GM21723 (cell line): ENCODE results near the gene MAPK8.

ENCODE experiments used
- ATAC-seq: cut with Tn5 transposase; IDR thresholded peaks from one replicate; pipeline ENCODE4 v1.9.1; 2021; ENCODE audit warnings: mild to moderate bottlenecking, moderate library complexity; ENCODE audit not compliant: unreplicated experiment

MAPK8 gene

DNA sequence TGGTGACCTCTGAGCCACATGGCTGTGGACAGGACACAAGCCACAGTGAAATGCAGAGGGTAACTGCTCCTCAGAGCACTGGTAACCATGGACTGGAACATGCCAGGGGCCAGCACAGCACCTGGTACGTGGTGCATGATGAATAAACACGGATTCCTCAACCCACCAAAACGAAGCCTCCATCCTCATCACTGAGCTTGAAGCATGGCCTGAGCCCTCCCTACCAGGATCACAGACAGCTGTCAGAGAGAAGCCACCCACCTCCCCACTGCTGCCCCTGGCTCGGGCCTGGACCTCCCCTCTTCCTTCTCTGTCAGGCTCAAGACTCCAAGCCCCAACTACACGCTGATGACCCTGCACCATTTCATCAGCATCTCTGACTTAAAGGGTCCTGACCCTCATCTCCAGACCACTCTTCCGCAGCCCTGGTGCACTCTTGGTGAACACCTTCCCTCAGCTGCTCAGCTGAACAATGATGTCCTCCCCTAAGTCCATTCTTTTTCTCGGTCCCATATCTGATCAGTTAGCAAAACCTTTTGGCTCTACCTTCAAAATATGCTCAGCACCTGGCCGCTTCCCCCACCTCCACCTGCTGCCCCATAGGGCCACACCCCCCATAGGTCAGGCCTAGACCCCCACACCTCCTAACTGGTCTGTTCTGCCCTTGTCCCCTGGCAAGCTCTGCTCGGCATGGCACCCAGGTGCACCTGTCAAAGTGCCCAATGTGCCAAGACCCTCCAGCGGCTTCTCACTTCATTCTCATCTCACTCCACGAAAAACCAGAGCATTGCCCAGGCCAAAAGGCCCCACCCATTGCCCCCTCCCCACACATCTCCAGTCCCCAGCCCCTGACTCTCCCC is 141.1 kb downstream of the MAPK8 start:
- ATAC-seq, result no peak

DNA sequence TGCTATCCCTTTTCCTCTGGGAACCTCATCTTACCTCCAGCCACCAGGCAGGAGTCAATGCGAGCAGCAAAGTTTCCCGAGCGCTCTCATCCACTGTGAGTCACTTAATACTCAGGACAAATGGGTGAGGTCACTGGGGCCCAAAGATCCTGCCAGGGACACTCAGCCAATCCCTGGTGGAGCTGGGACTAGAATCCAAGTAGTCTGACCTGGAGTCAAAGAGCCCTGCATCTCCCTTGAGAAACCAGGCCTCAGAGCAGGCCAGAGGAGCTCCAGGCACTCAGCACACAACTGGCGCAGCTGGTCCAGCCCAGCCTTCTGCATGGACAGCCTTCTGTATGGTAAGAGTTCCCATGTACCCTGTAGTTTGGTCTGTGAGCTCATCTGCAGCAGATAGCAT is 142.3 kb downstream of the MAPK8 start:
- no peak for ATAC-seq

DNA sequence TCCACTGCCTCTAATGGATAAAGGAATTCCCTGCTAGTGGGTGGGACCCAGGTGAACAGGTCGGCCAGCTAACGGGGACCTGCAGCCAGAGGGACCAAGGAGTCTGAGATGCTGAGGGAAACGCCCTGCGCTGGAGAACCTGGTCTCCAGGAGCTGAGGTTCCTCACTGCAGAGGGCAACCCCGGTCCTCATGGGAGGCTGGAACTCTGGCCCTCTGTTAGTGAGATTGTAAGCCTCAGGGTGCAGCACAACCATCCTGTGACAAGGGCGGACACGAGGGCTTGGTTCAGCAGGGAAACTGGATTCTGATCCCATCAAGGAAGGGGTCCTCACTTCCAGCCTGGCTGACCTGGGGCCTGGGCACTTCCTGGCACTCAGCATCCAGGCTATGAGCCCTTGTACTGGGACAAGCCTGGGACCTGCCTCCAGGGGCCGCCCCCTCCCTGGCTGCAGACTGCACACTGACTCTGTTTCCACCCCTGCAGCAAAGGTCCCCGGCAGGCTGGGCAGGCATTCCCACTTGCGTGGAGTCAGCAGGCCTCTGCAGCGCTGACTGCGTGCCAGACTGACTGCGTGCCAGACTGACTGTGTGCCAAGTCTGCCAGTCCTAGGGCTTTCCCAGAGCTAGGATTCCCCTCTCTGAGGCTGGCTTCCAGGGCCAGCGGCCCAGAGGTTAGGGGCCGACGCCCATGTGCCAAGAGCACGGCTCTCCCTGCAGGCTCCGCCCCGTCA is 143.2 kb downstream of the MAPK8 start:
- ATAC-seq, result no peak

- ATAC-seq, result no peak
Observed at GRCh38 chr10:48450233-48450740, 143.8 kb downstream of the MAPK8 start.

GRCh38 chr10:48450741-48451466 is 144.4 kb downstream of the MAPK8 start:
- ATAC-seq, result no peak

GRCh38 chr10:48451969-48452878 is 145.7 kb downstream of the MAPK8 start:
- no peak for ATAC-seq

- no peak for ATAC-seq
Observed at GRCh38 chr10:48452879-48453412, 146.5 kb downstream of the MAPK8 start.

GRCh38 chr10:48453451-48454301 is 147.2 kb downstream of the MAPK8 start:
- no peak for ATAC-seq

- no peak for ATAC-seq
Observed at GRCh38 chr10:48454302-48455054, 148.0 kb downstream of the MAPK8 start.

- no peak for ATAC-seq
Observed at GRCh38 chr10:48455055-48455391, 148.5 kb downstream of the MAPK8 start.

GRCh38 chr10:48455392-48456151 is 149.1 kb downstream of the MAPK8 start:
- no peak for ATAC-seq

GRCh38 chr10:48456361-48456804 is 149.9 kb downstream of the MAPK8 start:
- ATAC-seq, result no peak

DNA sequence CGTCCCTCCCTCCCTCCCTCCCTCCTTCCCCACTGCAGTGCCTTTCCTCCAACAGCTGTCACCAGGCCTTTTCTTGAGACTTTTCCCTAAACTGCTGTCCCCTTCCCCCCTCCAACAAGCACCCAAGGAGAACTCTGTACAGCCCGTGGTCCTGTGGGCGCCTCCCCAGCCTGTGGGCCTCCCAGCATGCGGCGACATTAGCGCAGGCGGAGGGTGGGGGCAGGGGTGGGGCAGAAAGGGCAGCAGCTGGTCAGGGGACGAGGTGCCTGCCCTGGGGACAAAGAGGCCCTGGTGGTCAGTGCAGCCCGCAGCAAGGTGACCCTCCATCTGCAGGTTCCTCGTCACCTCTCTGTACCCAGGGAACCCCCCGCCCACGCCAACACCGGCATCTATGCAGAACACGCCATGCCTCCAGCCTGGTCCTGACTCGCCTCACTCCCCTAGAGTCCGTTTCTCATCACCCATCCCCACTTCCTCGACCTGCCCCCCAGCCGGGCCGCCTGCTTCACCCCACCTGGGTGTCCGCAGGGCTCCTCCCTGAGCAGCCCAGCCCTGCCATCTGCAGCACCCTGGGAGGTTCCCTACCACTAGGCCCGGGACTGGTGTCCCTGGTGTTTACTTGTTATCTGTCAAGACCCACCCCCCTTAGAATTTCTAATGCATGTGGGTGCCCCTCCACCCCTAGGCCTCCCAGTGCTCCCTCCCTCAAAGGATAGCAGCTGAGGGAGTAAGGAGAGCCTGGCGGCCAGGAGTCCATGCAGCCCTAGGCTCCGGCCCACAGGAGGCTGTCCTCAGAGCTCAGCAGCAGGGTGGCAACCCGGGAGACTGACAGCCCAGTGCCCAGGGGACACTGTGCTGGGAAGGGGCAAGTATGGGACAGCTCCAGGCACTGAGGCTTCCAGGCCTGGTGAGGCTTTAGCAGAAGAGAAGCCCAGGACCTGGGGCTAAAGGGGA is 150.6 kb downstream of the MAPK8 start:
- ATAC-seq, result no peak

DNA sequence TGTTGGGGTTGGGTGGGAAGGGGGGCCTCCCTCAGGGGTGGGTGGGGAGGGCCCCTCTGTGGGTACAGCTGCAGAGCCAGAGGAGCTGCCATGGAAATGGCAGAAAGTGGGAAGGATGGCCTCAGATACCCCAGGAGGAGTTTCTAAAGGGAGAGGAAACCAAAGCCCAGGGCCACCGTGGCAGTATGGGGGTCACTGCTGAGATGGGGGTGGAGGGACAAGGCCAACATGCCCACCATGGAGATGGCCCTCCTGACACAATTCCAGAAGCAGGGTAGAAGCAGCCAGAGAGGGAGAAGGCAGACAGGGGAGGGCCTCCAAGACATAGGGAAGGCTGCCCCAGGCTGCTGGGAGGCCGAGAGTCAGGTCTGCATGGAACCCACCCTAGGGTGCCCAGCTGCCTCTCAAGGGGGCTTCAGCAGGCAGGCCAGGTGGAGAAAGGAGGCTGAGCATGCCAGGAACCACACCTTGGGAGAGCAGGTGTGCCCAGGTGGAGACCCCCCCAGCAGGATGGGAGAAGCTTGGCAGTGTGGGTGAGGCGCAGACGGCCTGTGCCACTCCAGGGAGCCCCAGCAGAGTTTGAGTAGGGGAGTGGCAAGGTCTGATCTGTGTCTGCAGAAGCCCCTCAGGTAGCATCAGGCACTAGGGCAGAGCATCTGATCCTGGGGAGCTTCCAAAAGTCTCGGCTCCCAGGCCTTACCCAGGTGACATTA is 151.6 kb downstream of the MAPK8 start:
- no peak for ATAC-seq

DNA sequence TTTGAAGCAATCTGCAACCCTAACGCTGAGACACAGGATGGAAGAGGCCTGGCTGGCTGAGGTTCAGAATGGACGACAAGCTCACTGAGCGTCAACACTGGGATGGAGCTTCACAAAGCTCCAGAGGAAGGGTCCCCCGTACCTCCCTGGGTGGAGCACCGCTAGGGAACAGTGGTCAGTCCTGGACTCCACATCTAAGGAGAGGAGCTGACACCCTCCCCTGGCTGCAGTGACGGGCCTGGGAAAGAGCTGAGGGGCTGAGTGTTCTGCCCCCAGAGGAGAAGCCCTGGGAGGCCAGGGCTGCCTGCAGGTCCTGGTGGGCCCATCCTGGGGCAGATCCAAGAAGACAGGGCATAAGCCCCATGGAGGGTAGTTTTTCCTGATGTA is 152.2 kb downstream of the MAPK8 start:
- no peak for ATAC-seq
